ENCODE measurements around the gene TOP2B.

TOP2B gene

DNA sequence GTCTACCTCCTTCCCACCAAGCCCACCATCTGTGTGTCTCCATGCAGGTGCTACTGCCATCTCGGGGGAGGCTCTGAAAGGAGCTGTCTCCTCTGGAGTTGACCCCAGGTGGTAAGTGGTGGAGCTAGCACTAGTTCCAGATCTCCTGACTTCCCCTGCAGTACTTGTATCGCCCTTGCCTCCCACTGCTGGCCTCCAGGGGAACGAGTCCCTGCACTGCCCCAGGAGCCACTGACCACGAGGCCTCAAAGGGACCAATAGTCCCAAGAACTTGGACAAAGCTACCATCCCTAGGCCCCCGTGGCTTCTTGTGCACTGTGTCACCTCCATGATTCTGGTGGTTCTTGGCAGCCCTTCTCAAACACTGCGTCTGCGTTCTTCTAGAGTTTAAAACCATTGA is 98.9 kb downstream of the TOP2B start:
- Histone ChIP-seq H3K9ac (no peak overlapping the region), H3K4me2 (ENCODE audit: low read length) (no peak overlapping the region), H3K27ac (no peak overlapping the region), H3K4me1 (no peaks in the 10 kb centered on the region), H3K4me3 (ENCODE audit: low read depth, low read length) (no peak overlapping the region), H3K79me2 (no peaks in the 10 kb centered on the region), H3K36me3 (ENCODE audit: control insufficient read depth, insufficient read depth, low read length) (no peaks in the 10 kb centered on the region), H3K27me3 (ENCODE audit: control insufficient read depth, insufficient read depth, low read length) (no peaks in the 10 kb centered on the region), H3K9me3 (ENCODE audit: control insufficient read depth, low read length) (no peaks in the 10 kb centered on the region), H2AFZ (no peak overlapping the region)
- TF ChIP-seq CTCF (IDR thresholded peaks at IDR 0.05): no peak

GRCh38 chr3:25564075-25564474 is 100.6 kb downstream of the TOP2B start:
- no peak overlapping the region for H3K9ac ChIP-seq
- no peaks in the 10 kb centered on the region for H3K9me3 ChIP-seq (ENCODE audit: control insufficient read depth, low read length)
- no peaks in the 10 kb centered on the region for H3K36me3 ChIP-seq (ENCODE audit: control insufficient read depth, insufficient read depth, low read length)
- H3K27ac ChIP-seq: no peak overlapping the region
- no peaks in the 10 kb centered on the region for H3K4me1 ChIP-seq
- TF ChIP-seq CTCF (IDR thresholded peaks at IDR 0.05): no peak
- no peak overlapping the region for H3K4me2 ChIP-seq (ENCODE audit: low read length)
- H2AFZ ChIP-seq: no peak overlapping the region
- H3K79me2 ChIP-seq: no peaks in the 10 kb centered on the region
- no peaks in the 10 kb centered on the region for H3K27me3 ChIP-seq (ENCODE audit: control insufficient read depth, insufficient read depth, low read length)
- no peak overlapping the region for H3K4me3 ChIP-seq (ENCODE audit: low read depth, low read length)

- no peak overlapping the region for H3K4me2 ChIP-seq (ENCODE audit: low read length)
- no peaks in the 10 kb centered on the region for H3K36me3 ChIP-seq (ENCODE audit: control insufficient read depth, insufficient read depth, low read length)
- no peaks in the 10 kb centered on the region for H3K9me3 ChIP-seq (ENCODE audit: control insufficient read depth, low read length)
- H3K27ac ChIP-seq: no peak overlapping the region
- H3K9ac ChIP-seq: no peak overlapping the region
- H3K4me3 ChIP-seq (ENCODE audit: low read depth, low read length): no peak overlapping the region
- H3K4me1 ChIP-seq: no peaks in the 10 kb centered on the region
- no peaks in the 10 kb centered on the region for H3K79me2 ChIP-seq
- no peak for TF ChIP-seq CTCF (IDR thresholded peaks at IDR 0.05)
- H2AFZ ChIP-seq: no peak overlapping the region
- no peaks in the 10 kb centered on the region for H3K27me3 ChIP-seq (ENCODE audit: control insufficient read depth, insufficient read depth, low read length)
Observed at GRCh38 chr3:25563601-25564000, 101.1 kb downstream of the TOP2B start.

GRCh38 chr3:25558796-25559195 is 105.9 kb downstream of the TOP2B start:
- no peaks in the 10 kb centered on the region for H3K79me2 ChIP-seq
- no peak overlapping the region for H3K4me3 ChIP-seq (ENCODE audit: low read depth, low read length)
- H3K9ac ChIP-seq: no peak overlapping the region
- H2AFZ ChIP-seq: no peak overlapping the region
- H3K4me2 ChIP-seq (ENCODE audit: low read length): no peak overlapping the region
- no peaks in the 10 kb centered on the region for H3K9me3 ChIP-seq (ENCODE audit: control insufficient read depth, low read length)
- H3K27me3 ChIP-seq (ENCODE audit: control insufficient read depth, insufficient read depth, low read length): no peaks in the 10 kb centered on the region
- no peaks in the 10 kb centered on the region for H3K4me1 ChIP-seq
- H3K27ac ChIP-seq: no peak overlapping the region
- H3K36me3 ChIP-seq (ENCODE audit: control insufficient read depth, insufficient read depth, low read length): no peaks in the 10 kb centered on the region
- no peak for TF ChIP-seq CTCF (IDR thresholded peaks at IDR 0.05)

DNA sequence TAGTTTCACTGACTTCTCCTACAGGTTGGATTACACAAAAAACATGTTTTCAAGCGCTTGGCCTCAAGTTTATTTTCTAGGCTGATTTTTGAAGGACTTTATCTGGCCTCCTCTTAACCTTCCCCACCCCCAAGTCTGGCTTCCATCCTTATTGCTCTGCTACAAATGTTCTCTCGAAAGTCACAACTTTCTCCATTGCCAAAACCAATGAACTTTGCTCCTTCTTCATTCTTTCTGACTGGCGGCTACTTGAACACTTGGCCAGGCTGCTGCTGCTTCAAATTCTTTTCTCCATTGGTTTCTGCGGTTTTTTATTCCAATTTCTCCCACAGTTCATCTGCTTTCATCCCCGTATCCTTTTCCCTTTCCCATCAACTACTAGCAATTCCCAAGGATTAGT is 106.6 kb downstream of the TOP2B start:
- Histone ChIP-seq H3K9ac (no peak overlapping the region), H3K4me2 (ENCODE audit: low read length) (no peak overlapping the region), H3K79me2 (no peaks in the 10 kb centered on the region), H3K36me3 (ENCODE audit: control insufficient read depth, insufficient read depth, low read length) (no peaks in the 10 kb centered on the region), H3K9me3 (ENCODE audit: control insufficient read depth, low read length) (no peaks in the 10 kb centered on the region), H2AFZ (no peak overlapping the region), H3K27me3 (ENCODE audit: control insufficient read depth, insufficient read depth, low read length) (no peaks in the 10 kb centered on the region), H3K4me1 (no peaks in the 10 kb centered on the region), H3K27ac (no peak overlapping the region), H3K4me3 (ENCODE audit: low read depth, low read length) (no peak overlapping the region)
- no peak for TF ChIP-seq CTCF (IDR thresholded peaks at IDR 0.05)

Data from parathyroid adenoma (tissue), 2 donors.